HUES64 (cell line): ENCODE measurements around the gene SLC5A5.
"Not testable (repeated sequence)": the region's sequence is repeated elsewhere in the genome, so short reads cannot be mapped to it uniquely, and the experiment has no call there.

ENCODE experiments used
- H3K27ac ChIP-seq: 2 replicates; pipeline ENCODE4 v1.7.0; 2013; ENCODE audit warnings: low read depth, low read length, inconsistent platforms
- H3K27me3 ChIP-seq: 2 replicates; pipeline ENCODE4 v1.6.1; 2013; ENCODE audit warnings: mild to moderate bottlenecking, low read length; ENCODE audit not compliant: insufficient read depth
- H3K36me3 ChIP-seq: 2 replicates; pipeline ENCODE4 v1.6.1; 2013; ENCODE audit warnings: mild to moderate bottlenecking, low read length; ENCODE audit not compliant: insufficient read depth
- H3K4me1 ChIP-seq: 2 replicates; pipeline ENCODE4 v1.6.1; 2013; ENCODE audit warnings: mild to moderate bottlenecking, low read length, moderate library complexity; ENCODE audit not compliant: insufficient read depth
- H3K4me3 ChIP-seq: 2 replicates; pipeline ENCODE4 v1.5.1; 2013; ENCODE audit warnings: mild to moderate bottlenecking, low read length, moderate library complexity
- H3K9ac ChIP-seq: 2 replicates; pipeline ENCODE4 v1.6.1; 2013; ENCODE audit warnings: mild to moderate bottlenecking, low read depth, low read length
- H3K9me3 ChIP-seq: 2 replicates; pipeline ENCODE4 v1.6.1; 2013; ENCODE audit warnings: low read depth, low read length; ENCODE audit not compliant: insufficient read depth
- WGBS: fragments of 150-250, 120-280 bp; methylation state at CpG from one replicate; pipeline ENCODE4 v1.1.7; 2013; ENCODE audit warnings: missing lambda C conversion rate; 5-methylcytosine and 5-hydroxymethylcytosine counted together

The SLC5A5 gene

GRCh38 chr19:17877696-17878095 is 6.0 kb downstream of the SLC5A5 start:
- H3K4me1 ChIP-seq: no peaks in the 10 kb centered on the region
- H3K27ac ChIP-seq: no peak overlapping the region
- peaks cover 4% of the 10 kb centered on the region for H3K27me3 ChIP-seq
- no peaks in the 10 kb centered on the region for H3K36me3 ChIP-seq
- 94% methylated on average over 16 of the region's 16 CpGs for WGBS
- no peaks in the 10 kb centered on the region for H3K9me3 ChIP-seq
- H3K9ac ChIP-seq: no peak overlapping the region
- H3K4me3 ChIP-seq: no peak overlapping the region

- Histone ChIP-seq H3K4me3 (no peak overlapping the region), H3K27me3 (no peaks in the 10 kb centered on the region), H3K9me3 (no peaks in the 10 kb centered on the region), H3K9ac (no peak overlapping the region), H3K4me1 (no peaks in the 10 kb centered on the region), H3K27ac (no peak overlapping the region), H3K36me3 (no peaks in the 10 kb centered on the region)
- WGBS: 91% methylated on average over 7 of the region's 7 CpGs
Observed at GRCh38 chr19:17879466-17879865, 7.7 kb downstream of the SLC5A5 start.

GRCh38 chr19:17881701-17882100 is 10.0 kb downstream of the SLC5A5 start:
- no peak overlapping the region for H3K27ac ChIP-seq
- no peaks in the 10 kb centered on the region for H3K4me1 ChIP-seq
- no peak overlapping the region for H3K4me3 ChIP-seq
- no peak overlapping the region for H3K9ac ChIP-seq
- no peaks in the 10 kb centered on the region for H3K36me3 ChIP-seq
- H3K27me3 ChIP-seq: no peaks in the 10 kb centered on the region
- WGBS: 79% methylated on average over 7 of the region's 7 CpGs
- H3K9me3 ChIP-seq: no peaks in the 10 kb centered on the region

GRCh38 chr19:17883627-17884410 is 12.1 kb downstream of the SLC5A5 start:
- Histone ChIP-seq H3K9me3 (no peaks in the 10 kb centered on the region), H3K27ac (no peak overlapping the region), H3K9ac (no peak overlapping the region), H3K4me1 (no peaks in the 10 kb centered on the region), H3K4me3 (no peak overlapping the region), H3K27me3 (no peaks in the 10 kb centered on the region), H3K36me3 (no peaks in the 10 kb centered on the region)
- WGBS: 80% methylated on average over 33 of the region's 33 CpGs

GRCh38 chr19:17886515-17886914 is 14.8 kb downstream of the SLC5A5 start:
- no peak overlapping the region for H3K4me3 ChIP-seq
- no peak overlapping the region for H3K9ac ChIP-seq
- no peaks in the 10 kb centered on the region for H3K4me1 ChIP-seq
- no peaks in the 10 kb centered on the region for H3K27me3 ChIP-seq
- no peak overlapping the region for H3K27ac ChIP-seq
- H3K9me3 ChIP-seq: no peaks in the 10 kb centered on the region
- 87% methylated on average over 4 of the region's 7 CpGs for WGBS
- H3K36me3 ChIP-seq: no peaks in the 10 kb centered on the region

GRCh38 chr19:17887221-17887620 is 15.5 kb downstream of the SLC5A5 start:
- 81% methylated on average over 4 of the region's 4 CpGs for WGBS
- not testable (repeated sequence) for H3K36me3 ChIP-seq, H3K4me1 ChIP-seq, H3K4me3 ChIP-seq, H3K9ac ChIP-seq, H3K27me3 ChIP-seq, H3K27ac ChIP-seq, H3K9me3 ChIP-seq

GRCh38 chr19:17888260-17888659 is 16.5 kb downstream of the SLC5A5 start:
- H3K9ac ChIP-seq: no peak overlapping the region
- H3K36me3 ChIP-seq: no peaks in the 10 kb centered on the region
- H3K27me3 ChIP-seq: no peaks in the 10 kb centered on the region
- H3K4me3 ChIP-seq: no peak overlapping the region
- no peaks in the 10 kb centered on the region for H3K4me1 ChIP-seq
- 77% methylated on average over 6 of the region's 7 CpGs for WGBS
- no peaks in the 10 kb centered on the region for H3K9me3 ChIP-seq
- no peak overlapping the region for H3K27ac ChIP-seq

- WGBS: 25% methylated on average over 17 of the region's 18 CpGs
- Histone ChIP-seq H3K27me3 (no peaks in the 10 kb centered on the region), H3K9me3 (no peaks in the 10 kb centered on the region), H3K9ac (no peak overlapping the region), H3K36me3 (no peaks in the 10 kb centered on the region), H3K4me3 (no peak overlapping the region), H3K4me1 (no peaks in the 10 kb centered on the region), H3K27ac (no peak overlapping the region)
Observed at GRCh38 chr19:17889609-17890214, 18.0 kb downstream of the SLC5A5 start.

GRCh38 chr19:17893766-17894165 is 22.0 kb downstream of the SLC5A5 start:
- Histone ChIP-seq H3K4me1 (no peaks in the 10 kb centered on the region), H3K4me3 (no peak overlapping the region), H3K9ac (no peak overlapping the region), H3K36me3 (no peaks in the 10 kb centered on the region), H3K27me3 (no peaks in the 10 kb centered on the region), H3K27ac (no peak overlapping the region), H3K9me3 (no peaks in the 10 kb centered on the region)
- 86% methylated on average over 9 of the region's 9 CpGs for WGBS

- peaks cover 2% of the 10 kb centered on the region for H3K9me3 ChIP-seq
- no peak overlapping the region for H3K9ac ChIP-seq
- H3K36me3 ChIP-seq: no peaks in the 10 kb centered on the region
- H3K4me1 ChIP-seq: no peaks in the 10 kb centered on the region
- H3K4me3 ChIP-seq: no peak overlapping the region
- no peaks in the 10 kb centered on the region for H3K27me3 ChIP-seq
- no peak overlapping the region for H3K27ac ChIP-seq
- WGBS: 92% methylated on average over 5 of the region's 6 CpGs
Observed at GRCh38 chr19:17902701-17903100, 31.0 kb downstream of the SLC5A5 start.

GRCh38 chr19:17908244-17908643 is 36.5 kb downstream of the SLC5A5 start:
- 82% methylated on average over 1 of the region's 3 CpGs for WGBS
- H3K4me3 ChIP-seq: no peak overlapping the region
- H3K36me3 ChIP-seq: no peaks in the 10 kb centered on the region
- H3K9me3 ChIP-seq: peaks cover 9% of the 10 kb centered on the region
- no peak overlapping the region for H3K27ac ChIP-seq
- no peaks in the 10 kb centered on the region for H3K27me3 ChIP-seq
- no peaks in the 10 kb centered on the region for H3K4me1 ChIP-seq
- no peak overlapping the region for H3K9ac ChIP-seq
